Brain microvascular endothelial cell (primary cell): ENCODE data around the gene GRIK5.
"Not testable (repeated sequence)": the region's sequence is repeated elsewhere in the genome, so short reads cannot be mapped to it uniquely, and the experiment has no call there.

ENCODE experiments used
- DNase-seq: peaks from one replicate; pipeline ENCODE4 v3.0.0-alpha.2; 2020
- H3K27ac ChIP-seq: fragments of 250-450 bp; sonication (Bioruptor Pico); 2 replicates; pipeline ENCODE4 v1.5.1; 2020; ENCODE audit warnings: mild to moderate bottlenecking, moderate library complexity
- H3K27me3 ChIP-seq: fragments of 250-450 bp; sonication (Bioruptor Pico); replicated peaks from 2 replicates; pipeline ENCODE4 v1.5.1; 2020; ENCODE audit warnings: mild to moderate bottlenecking
- H3K36me3 ChIP-seq: fragments of 250-450 bp; sonication (Bioruptor Pico); replicated peaks from 2 replicates; pipeline ENCODE4 v1.5.1; 2020; ENCODE audit warnings: mild to moderate bottlenecking
- H3K4me3 ChIP-seq: 2 replicates; pipeline ENCODE4 v1.5.1; 2011; ENCODE audit warnings: low read depth, mild to moderate bottlenecking, control low read depth, low read length, moderate library complexity
- in situ Hi-C: cut with HindIII; loops from 2 replicates; pipeline ENCODE4 v1.10.0; 2017; ENCODE audit warnings: low sequenced_read_pairs, low pct_ligation_motif_present
- TF ChIP-seq, protein P1 (sequence below): IDR thresholded peaks from 2 replicates; pipeline ENCODE4 v1.5.1; 2011; ENCODE audit warnings: low read depth, mild to moderate bottlenecking, moderate library complexity, low read length, control low read depth, inconsistent platforms; ENCODE audit errors: missing control alignments

Gene GRIK5

DNA sequence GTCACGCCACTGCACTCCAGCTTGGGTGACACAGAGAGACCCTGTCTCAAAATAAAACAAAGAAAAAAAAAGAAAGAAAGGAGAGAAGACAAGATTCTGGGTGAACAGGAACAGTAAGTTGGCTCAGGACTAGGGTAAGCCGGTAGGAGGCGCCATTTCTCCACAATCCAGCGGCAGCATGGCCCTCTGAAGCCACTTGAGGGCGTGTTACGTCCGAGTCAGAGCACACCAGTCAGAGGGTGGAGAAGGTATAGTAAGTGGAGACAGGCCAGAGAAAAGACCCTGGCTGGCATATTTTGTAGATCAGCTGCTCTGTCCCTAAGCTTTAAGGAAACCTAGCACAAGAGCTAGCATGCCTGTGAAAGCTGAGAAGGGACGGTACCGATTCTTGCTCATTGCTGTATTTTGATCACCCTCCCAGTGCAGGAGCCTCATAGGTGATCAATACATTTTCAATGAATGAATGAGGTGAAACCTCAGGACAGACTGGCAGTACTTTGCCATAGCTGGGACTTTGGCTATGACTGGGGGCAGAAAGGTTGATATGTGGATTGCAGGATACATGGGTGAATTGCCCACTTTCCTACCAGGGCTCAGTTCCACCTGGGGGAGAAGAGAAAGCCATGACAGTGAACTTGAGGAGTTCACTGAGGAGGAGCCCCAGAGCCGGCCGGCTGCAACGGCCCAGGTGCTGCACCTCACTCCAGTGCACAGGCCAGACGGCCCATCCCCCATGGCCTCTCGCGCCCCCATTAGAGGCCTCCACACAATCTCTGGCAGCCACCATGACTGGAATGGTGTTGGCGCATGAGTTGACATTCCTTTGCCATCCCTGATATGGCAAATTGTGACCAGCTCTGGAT, 38.8 kb upstream of the GRIK5 start:
- Histone ChIP-seq H3K27me3 (no peaks in the 10 kb centered on the region), H3K36me3 (no peaks in the 10 kb centered on the region), H3K27ac (no peak overlapping the region), H3K4me3 (no peak overlapping the region)
- TF ChIP-seq, protein P1, sequence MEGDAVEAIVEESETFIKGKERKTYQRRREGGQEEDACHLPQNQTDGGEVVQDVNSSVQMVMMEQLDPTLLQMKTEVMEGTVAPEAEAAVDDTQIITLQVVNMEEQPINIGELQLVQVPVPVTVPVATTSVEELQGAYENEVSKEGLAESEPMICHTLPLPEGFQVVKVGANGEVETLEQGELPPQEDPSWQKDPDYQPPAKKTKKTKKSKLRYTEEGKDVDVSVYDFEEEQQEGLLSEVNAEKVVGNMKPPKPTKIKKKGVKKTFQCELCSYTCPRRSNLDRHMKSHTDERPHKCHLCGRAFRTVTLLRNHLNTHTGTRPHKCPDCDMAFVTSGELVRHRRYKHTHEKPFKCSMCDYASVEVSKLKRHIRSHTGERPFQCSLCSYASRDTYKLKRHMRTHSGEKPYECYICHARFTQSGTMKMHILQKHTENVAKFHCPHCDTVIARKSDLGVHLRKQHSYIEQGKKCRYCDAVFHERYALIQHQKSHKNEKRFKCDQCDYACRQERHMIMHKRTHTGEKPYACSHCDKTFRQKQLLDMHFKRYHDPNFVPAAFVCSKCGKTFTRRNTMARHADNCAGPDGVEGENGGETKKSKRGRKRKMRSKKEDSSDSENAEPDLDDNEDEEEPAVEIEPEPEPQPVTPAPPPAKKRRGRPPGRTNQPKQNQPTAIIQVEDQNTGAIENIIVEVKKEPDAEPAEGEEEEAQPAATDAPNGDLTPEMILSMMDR, result peak; percentile 100
- peak; percentile 84 for DNase-seq
- in situ Hi-C loops, result no loop called here

DNA sequence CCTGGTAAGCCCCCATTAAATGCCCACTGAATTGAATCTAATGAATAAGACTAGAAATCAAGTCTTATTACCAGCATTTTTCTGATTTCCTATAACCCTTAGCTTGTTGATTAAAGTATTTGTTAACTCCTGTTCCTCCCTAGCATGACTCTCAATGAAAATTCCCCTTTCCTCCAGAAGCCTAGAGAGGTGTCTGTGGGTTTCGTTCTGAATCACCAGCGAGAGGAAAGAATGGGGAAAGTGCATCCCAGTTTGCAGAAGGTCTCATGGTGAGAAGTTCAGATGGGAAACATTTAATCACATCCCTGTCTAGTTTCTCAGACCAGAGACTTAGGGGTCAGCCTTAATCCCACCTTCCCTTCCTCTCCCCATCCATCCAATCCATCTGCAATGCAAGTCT, 35.4 kb upstream of the GRIK5 start:
- DNase-seq, result no peak
- Histone ChIP-seq H3K27me3 (no peaks in the 10 kb centered on the region), H3K27ac (no peak overlapping the region), H3K36me3 (no peaks in the 10 kb centered on the region), H3K4me3 (no peak overlapping the region)
- TF ChIP-seq, protein P1, result no peak
- in situ Hi-C loops, result no loop called here

DNA sequence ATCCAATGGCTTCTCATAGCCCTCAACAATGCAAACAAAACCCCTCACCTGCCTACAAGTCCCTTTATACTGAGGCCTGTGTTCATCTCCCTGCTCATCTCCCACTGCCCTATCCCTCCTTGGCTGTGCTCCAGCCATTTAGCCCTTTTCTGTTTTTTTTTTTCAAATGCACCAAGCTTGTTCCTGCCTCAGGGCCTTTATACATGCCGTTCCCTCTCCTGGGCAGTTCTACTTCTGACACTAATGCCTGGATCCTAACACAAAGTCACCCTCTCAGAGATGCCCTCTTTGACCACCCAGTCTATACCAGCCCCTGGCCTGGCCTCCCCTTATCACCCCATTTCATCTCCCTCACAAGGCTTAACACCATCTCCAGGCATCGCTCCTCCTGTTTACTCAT, 32.9 kb upstream of the GRIK5 start:
- H3K36me3 ChIP-seq, result no peaks in the 10 kb centered on the region
- H3K27ac ChIP-seq, result no peak overlapping the region
- in situ Hi-C loops, result no loop called here
- DNase-seq, result no peak
- TF ChIP-seq, protein P1, result no peak
- no peaks in the 10 kb centered on the region for H3K27me3 ChIP-seq
- no peak overlapping the region for H3K4me3 ChIP-seq

DNA sequence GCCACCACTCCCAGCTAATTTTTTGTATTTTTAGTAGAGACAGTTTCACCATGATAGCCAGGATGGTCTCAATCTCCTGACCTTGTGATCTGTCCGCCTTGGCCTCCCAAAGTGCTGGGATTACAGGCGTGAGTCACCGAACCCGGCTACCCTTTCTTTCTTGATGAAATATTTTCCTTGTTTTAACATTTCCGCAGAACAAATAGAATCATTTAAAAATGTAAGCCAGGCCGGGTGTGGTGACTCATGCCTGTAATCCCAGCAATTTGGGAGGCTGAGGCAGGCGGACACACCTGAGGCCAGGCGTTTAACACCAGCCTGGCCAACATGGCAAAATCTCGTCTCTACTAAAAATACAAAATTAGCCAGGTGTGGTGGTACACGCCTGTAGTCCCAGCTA, 30.2 kb upstream of the GRIK5 start:
- H3K27me3 ChIP-seq, in situ Hi-C loops, H3K36me3 ChIP-seq, DNase-seq, H3K4me3 ChIP-seq, H3K27ac ChIP-seq: not testable (repeated sequence)

DNA sequence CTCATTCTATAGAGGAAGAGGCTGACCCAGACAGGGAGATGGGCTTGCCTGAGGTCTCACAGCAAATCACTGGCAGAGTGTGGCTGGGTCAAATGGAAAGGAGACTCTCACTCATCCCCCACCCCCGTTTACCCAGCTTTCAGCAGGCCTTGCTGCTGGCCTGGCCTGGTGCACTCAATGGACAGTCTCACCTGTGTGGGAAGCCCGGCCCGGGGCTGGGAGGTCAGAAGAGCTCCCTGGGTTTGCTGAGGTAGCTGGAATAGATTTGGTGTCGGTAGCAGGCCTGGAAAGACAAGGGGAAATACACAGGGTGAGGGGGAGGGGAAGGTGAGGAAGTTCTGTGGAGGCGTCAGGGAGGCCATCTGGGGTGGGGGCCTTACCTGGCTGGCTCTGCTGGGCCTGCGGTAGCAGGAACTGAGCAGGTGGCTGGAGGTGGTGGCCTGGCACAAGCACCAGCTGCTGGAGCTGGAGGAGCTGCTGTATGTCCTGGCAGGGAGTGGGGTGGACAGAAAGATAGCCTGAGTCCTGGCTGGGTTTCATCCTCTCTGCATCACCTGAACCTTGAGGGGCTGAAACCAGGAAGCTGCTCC, 29.4 kb upstream of the GRIK5 start:
- TF ChIP-seq, protein P1, result no peak
- no peak overlapping the region for H3K27ac ChIP-seq
- in situ Hi-C loops, result no loop called here
- H3K4me3 ChIP-seq, result no peak overlapping the region
- no peaks in the 10 kb centered on the region for H3K27me3 ChIP-seq
- H3K36me3 ChIP-seq, result peaks cover 4% of the 10 kb centered on the region
- no peak for DNase-seq

DNA sequence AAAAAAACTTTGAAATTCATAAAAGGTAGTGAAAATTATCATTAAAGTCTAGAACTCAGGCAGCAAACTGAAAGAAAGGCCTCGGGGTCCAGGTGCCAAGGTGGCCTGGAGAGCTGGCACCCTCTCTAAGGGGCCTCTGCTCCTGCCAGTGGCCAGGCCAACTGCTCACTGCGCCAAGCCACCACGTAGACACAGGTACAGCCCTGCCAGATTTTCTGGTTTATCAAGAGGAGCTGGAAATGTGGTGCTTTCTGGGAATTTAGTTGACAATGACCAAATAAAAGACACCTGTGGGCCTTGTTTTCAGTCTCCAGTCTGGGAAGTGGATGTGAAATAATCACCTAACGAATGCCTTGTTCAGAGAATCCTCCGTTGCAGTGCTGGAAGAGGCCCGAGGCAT, 28.8 kb upstream of the GRIK5 start:
- no peak overlapping the region for H3K4me3 ChIP-seq
- in situ Hi-C loops, result no loop called here
- TF ChIP-seq, protein P1, result no peak
- DNase-seq, result no peak
- H3K27me3 ChIP-seq, result no peaks in the 10 kb centered on the region
- peaks cover 4% of the 10 kb centered on the region for H3K36me3 ChIP-seq
- no peak overlapping the region for H3K27ac ChIP-seq
